Spleen (tissue), 7 donors: ENCODE measurements around the gene ECSCR.

Experiments used
- CTCF ChIP-seq, 11 experiments: fragments of 200-600 bp in 7 of 11; fragments of 450-650 bp in 4 of 11; sonication (generic) in 4 of 11; IDR thresholded peaks in 8 of 11; conservative IDR thresholded peaks in 3 of 11; 1 replicate in 7 of 11; 2 replicates in 4 of 11; pipeline versions ENCODE4 v1.4.0 to v1.8.0; 2016 to 2021; ENCODE audit warnings: antibody characterized with exemption in 11 of 11, inconsistent platforms in 4 of 11, mild to moderate bottlenecking in 1 of 11
- POLR2AphosphoS5 ChIP-seq, 3 donors: sonication (generic); formaldehyde crosslinking; IDR thresholded peaks; one replicate each; pipeline ENCODE4 v1.5.1; 2017; ENCODE audit warnings: antibody characterized with exemption in 3 of 3
- donor health status: DM: no; HTN: no; CAD: no; lungs with moderate emphysema.
- donor health status: DM: no; HTN: no; CAD: no.
- donor health status: DM: no; HTN: no; CAD: no.

- TF ChIP-seq CTCF (IDR thresholded peaks at IDR 0.05 in 8 of 11, conservative IDR thresholded peaks at IDR 0.05 in 3 of 11) = no peak
- TF ChIP-seq POLR2AphosphoS5 (IDR thresholded peaks at IDR 0.05) = no peak
These were observed 58.1 kb downstream of the ECSCR start for GRCh38 chr5:139404484-139404840.
